Esophagus mucosa (tissue), 1 donor: ENCODE measurements around the gene ADGRA3. TPM values are rescaled to one million over a fixed set of nuclear protein-coding genes. Genes with fewer than 3 reads are reported as not detected.
A peak's percentile ranks its signal among the peaks of the same experiment; 100 is the strongest.
"Not testable (repeated sequence)": the region's sequence is repeated elsewhere in the genome, so short reads cannot be mapped to it uniquely, and the experiment has no call there.

Experiments used
- ATAC-seq: fragments of 200-7000 bp; cut with Tn5 transposase; one replicate; pipeline ENCODE4 v1.9.1; 2020
- total RNA-seq: library from RNA; stranded (reverse); gene quantifications from one replicate; pipeline ENCODE4 v1.2.4, GENCODE V29; 2023
- donor health status: DM: yes; HTN: yes; CAD: no.

ADGRA3 gene
- total RNA-seq, 1 donor from 2014 or later: 6.3 TPM

GRCh38 chr4:22480675-22481327, 35.1 kb downstream of the ADGRA3 start:
- no peak for ATAC-seq

DNA sequence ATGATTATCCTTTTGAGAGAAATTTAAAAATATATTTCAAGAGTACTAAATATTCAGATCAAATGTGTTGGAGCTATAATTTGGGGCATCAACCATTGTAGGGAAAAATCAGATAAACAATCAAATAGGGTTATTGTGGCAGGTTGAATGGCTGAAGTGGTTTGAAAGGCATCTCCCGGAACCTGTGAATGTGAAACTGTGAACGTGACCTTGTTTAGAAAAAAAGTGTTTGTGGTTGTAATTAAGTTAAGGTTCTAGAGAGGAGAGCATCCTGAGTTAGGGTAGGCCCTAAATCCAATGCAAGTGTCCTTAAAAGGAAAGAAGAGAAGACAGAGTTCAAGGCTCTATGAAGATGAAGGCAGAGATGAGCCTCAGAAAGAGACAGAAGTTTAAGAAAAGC, 37.4 kb downstream of the ADGRA3 start:
- ATAC-seq: no peak

DNA sequence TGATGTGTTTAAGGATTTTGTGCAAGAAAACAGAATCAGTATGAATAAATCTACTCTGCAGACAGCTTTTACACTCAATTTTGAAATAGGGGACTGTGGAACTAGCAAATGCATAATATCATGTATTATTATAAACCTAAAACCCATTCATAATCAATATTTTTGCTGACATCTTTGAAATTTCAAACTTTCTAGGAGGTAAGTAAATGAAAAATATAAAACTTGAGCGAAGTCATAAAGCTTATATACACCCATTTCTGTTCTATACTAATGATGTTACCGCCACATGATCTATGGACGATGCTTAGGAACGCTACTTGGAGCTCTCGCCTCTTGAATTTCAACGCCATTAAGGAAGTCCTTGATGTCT, 38.1 kb downstream of the ADGRA3 start:
- no peak for ATAC-seq

DNA sequence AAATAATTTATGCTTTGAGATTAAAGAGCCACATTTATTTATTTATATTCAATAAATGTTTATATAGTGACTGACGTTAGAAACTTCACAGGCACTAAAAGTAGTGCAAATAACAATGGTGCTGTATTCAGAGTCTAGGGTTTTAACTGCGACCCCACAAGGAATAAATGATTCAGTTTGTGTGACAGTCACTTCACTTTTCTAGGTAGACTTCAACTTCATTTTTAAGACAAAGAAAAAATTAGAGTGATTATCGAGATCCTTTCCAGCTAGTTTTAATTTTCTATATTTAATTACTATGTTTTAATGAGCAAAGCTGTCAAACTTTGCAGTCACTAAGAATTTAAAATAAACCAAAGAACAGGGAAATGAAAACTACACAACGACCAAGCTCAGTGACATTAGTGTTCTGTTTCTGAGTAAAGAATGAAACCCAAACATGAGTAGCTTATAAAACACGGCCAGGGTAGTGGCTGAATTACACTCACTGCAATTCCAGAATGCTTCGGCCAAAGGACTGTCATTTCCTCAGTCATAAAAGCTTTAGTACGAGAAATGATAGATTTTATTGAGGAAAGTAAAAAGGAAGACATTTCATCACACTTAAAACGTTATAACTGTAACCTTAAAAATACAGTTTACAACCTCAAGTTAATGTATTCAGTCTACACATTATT, 38.6 kb downstream of the ADGRA3 start:
- ATAC-seq: no peak

GRCh38 chr4:22476011-22476410, 39.9 kb downstream of the ADGRA3 start:
- ATAC-seq: no peak

DNA sequence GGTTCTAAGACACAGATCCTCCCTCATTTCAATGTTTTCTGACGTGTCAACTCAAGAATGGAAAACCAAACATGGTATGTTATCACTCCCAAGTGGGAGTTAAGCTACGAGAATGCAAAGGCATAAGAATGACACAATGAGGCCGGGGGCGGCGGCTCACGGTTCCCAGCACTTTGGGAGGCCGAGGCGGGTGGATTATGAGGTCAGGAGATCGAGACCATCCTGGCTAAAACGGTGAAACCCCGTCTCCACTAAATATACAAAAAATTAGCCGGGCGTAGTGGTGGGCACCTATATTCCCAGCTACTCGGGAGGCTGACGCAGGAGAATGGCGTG, 40.6 kb downstream of the ADGRA3 start:
- not testable (repeated sequence) for ATAC-seq

GRCh38 chr4:22474636-22475310, 41.1 kb downstream of the ADGRA3 start:
- ATAC-seq: no peak

DNA sequence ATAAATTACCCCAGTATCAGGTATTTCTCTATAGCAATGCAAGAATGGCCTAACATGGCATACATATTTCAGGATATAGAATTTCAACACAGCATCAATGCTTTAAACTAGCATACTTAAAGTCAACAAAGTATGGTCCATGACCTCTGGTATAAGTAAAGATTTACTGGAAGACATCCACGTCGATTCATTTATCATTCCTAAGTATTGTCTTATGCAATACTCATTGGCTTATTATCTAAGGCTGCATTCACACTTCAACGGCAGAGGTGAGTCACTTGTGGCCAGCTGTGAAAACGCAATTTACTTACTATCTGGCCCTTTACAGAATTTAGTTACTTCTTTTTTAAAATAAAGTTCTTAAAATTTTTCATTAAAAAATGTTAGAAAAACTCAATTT, 42.6 kb downstream of the ADGRA3 start:
- peak; percentile 85 for ATAC-seq

GRCh38 chr4:22471999-22472461, 43.8 kb downstream of the ADGRA3 start:
- ATAC-seq: no peak

GRCh38 chr4:22471419-22471818, 44.4 kb downstream of the ADGRA3 start:
- no peak for ATAC-seq

- ATAC-seq: no peak
Observed at GRCh38 chr4:22466581-22466980, 49.3 kb downstream of the ADGRA3 start.

DNA sequence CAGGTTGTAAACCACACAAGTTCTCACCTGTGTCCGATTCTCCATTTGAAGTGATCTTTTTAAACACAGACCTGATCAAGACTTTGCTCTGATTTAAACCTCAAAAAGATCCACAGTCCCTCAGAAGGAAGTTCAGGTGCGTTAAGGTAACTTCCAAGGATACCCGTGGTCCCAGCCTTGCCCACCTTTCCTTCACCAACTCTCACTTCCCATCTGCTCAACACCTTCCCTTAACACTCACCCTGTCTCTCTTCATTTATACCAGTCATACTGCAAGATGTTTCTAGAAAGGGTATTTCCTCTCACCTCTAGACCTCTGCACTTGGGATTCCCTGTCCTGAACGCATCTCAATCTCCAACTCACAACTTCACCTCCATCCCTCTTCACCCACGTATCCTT, 49.9 kb downstream of the ADGRA3 start:
- ATAC-seq: no peak

DNA sequence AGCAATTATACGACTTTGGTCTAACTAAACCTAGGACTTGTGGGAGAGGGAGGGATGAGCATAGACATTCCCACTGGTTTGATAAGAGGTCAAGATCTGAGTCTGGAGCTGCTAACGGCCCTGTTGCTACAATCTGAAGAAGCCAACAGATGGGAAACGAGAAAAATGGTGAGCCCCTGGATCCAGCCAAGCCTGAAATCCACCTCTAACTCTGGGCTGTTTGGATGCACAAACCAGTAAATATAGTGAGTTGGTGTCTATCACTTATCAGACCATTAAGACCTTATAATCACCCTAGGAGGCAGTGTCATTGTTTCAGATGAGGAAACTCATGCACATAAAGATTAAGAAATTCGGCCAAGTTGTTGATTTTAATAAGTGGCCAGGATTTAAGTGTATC, 50.5 kb downstream of the ADGRA3 start:
- no peak for ATAC-seq

DNA sequence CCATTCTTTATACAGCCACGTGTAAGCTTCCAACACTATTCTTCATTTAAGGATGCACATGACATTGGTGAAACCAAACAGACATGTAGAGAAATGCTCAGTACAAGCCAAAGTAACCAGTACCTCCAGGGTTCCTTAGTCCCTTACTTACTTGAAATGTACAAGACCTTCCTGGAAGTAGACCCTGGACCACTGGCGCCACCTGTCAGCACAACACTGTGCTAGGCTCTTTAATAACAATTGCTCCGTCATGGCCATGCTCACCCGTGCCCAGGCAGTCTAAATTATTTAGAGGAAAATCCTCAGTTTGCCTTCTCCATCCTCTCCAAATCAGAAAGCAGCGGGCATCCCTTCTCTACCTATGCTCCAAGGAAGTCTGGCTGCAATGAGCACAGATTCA, 52.7 kb downstream of the ADGRA3 start:
- ATAC-seq: no peak

DNA sequence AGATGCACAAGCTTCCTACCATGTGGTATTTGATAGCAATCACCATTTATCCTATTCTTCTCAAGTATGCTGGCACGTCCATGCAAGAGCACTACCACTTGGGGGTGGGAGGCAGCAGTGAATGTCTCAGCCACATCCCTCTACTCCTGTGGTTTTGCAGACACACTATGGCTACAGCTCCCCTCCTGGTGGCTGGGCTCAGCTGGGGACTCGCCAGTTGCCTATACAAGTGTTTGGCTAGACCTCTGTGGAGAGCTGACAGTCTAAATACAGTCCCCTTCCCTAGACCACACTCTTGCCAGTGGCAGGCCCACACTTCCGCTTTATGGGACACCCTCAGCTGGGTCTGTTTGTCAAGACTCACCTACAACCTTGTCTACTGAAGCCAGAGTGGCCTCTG, 53.2 kb downstream of the ADGRA3 start:
- ATAC-seq: no peak

DNA sequence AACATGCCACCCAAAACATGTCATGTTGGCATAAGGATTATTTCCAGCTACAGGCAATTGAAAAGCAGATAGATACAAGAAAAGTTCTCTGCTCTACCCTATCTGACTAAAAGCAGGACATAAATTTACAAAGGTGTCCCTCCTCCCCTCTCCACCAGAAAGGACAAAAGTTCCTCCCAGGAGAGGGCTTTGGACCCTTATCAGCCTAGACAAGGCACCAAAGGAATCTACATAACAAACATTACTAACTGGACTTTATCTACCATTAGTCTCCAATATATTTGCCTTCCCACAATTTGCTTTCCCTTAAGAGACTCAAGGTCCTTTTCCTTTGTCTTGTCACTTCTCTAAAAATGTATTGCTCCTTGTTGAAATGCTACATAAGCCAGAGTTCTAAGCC, 55.6 kb downstream of the ADGRA3 start:
- no peak for ATAC-seq

DNA sequence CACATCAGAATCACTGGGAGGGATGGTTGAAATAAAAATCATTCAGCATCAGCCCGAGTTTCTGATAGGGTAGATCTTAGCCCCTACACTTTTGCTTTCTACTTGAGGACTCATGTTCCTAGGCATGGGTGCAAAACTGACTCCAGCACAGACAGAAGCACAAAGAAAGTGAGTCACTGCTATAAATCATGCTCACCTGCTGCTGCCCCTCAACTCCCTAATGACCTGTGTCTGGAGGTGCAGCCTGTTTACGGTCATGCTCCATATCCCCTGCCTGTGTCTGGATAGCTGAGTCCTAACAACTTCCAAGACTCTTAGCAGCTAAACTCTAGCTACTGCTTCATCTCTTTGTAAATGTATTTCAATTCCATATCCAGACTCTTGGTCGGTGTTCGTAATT, 57.8 kb downstream of the ADGRA3 start:
- ATAC-seq: peak; percentile 26

- ATAC-seq: no peak
Observed at GRCh38 chr4:22457348-22457747, 58.5 kb downstream of the ADGRA3 start.

GRCh38 chr4:22456291-22456690, 59.6 kb downstream of the ADGRA3 start:
- no peak for ATAC-seq

- no peak for ATAC-seq
Observed at GRCh38 chr4:22454955-22455354, 60.9 kb downstream of the ADGRA3 start.

- no peak for ATAC-seq
Observed at GRCh38 chr4:22454216-22454838, 61.5 kb downstream of the ADGRA3 start.

- no peak for ATAC-seq
Observed at GRCh38 chr4:22444813-22445212, 71.1 kb downstream of the ADGRA3 start.

- ATAC-seq: no peak
Observed at GRCh38 chr4:22442956-22443355, 72.9 kb downstream of the ADGRA3 start.

DNA sequence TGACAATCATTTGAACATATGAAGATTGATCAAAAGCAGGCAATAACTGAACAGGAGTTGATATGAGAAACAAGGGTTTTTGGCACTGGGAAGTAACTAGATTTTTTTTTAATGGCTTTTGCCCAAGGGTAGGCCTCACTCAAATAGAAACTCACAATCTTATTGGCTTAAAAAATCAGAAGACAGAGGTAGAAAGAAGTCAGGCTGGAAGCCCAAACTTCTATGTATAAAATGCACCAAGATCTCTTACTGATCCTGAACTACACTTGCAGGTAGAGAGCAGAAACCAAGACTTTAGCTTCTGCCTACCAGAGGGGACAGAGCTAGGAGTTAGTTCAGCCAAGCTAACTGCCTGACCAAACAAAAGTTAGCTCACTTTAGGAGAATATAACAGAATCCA, 74.9 kb downstream of the ADGRA3 start:
- no peak for ATAC-seq
